Fibroblast of mammary gland (primary cell): ENCODE measurements around the gene ZFP1.
A peak's percentile ranks its signal among the peaks of the same experiment; 100 is the strongest.

Source experiments
- DNase-seq: peaks from one replicate; pipeline ENCODE4 v3.0.0-alpha.2; 2010; ENCODE audit warnings: low read depth
- H3K4me3 ChIP-seq: 2 replicates; pipeline ENCODE4 v1.5.1; 2011; ENCODE audit warnings: low read depth, mild to moderate bottlenecking, low read length, moderate library complexity; ENCODE audit not compliant: control insufficient read depth
- TF ChIP-seq, protein P1 (sequence below): conservative IDR thresholded peaks from 2 replicates; pipeline ENCODE4 v1.5.1; 2011; ENCODE audit warnings: low read depth, low read length, inconsistent platforms; ENCODE audit not compliant: control insufficient read depth, insufficient read depth

ZFP1 gene

DNA sequence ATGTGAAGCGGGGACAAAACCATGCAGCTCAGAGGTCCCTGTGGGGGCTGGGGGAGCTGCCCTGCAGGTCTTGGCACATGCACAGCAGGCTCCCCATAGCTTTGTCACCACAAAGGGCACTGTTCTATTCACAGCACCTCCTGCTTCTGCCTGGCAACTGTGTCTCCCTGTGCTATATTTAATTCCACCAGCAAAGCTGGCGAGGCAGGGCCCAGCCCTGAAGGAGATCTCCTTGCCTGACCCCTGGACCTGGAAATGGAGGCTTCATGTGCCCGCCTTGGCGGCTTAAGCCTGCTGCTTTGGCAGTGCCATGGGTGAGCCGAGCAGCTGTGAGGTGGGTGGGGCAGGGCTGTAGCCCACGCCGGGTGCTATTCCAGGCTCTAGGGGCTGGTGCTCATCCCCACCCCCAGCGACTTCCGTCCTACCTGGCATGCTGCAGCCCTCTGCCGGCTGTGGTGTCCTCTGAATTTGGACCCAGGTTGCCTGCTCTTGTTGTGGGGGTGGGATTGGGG is 38.5 kb upstream of the ZFP1 start:
- no peak for DNase-seq
- TF ChIP-seq, protein P1, sequence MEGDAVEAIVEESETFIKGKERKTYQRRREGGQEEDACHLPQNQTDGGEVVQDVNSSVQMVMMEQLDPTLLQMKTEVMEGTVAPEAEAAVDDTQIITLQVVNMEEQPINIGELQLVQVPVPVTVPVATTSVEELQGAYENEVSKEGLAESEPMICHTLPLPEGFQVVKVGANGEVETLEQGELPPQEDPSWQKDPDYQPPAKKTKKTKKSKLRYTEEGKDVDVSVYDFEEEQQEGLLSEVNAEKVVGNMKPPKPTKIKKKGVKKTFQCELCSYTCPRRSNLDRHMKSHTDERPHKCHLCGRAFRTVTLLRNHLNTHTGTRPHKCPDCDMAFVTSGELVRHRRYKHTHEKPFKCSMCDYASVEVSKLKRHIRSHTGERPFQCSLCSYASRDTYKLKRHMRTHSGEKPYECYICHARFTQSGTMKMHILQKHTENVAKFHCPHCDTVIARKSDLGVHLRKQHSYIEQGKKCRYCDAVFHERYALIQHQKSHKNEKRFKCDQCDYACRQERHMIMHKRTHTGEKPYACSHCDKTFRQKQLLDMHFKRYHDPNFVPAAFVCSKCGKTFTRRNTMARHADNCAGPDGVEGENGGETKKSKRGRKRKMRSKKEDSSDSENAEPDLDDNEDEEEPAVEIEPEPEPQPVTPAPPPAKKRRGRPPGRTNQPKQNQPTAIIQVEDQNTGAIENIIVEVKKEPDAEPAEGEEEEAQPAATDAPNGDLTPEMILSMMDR: no peak
- H3K4me3 ChIP-seq: no peak overlapping the region

DNA sequence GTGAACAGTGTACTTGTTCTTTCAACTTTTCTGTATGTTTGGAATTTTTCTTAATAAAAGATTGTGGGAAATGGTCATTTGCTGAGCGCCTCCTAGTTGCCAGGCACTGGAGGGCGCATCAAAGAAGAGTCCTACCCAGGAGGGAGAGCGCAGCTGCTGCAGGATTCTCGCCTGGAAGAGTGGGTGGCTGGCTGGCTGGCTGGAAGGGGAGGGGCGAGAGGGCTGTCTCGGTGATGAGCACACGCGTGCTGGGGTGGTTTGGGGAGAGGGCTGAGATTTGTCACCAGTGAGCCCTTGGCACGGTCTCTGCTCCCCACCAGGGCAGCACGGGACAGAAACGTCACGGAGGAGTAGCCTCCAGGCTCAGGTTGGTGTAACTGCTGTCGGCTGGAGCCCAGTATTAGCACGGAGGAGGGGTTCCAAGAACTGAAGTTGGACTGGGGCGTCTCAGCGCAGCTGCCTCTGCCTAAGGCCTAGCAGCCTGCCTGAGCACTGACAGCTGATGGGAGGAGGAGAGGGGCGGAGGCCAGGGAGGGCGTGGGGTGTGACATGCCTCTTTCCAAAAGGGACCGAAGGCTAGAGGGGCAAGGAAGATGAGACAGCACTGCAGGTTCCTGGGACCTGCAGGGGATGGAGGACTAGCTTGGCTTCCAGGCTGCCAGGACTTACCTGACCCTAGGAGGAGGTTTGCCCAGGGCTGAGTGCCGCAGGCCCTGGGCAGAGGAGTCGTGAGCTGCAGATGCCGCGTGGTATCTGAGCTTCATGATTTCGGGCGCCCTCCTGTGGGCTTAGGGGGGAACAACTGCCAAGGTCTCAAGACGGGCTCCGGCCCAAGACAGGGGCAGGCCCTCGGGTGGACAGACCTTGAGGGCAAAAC is 37.4 kb upstream of the ZFP1 start:
- TF ChIP-seq, protein P1: peak; percentile 90
- peak; percentile 89 for DNase-seq
- peak overlapping the region; percentile 25 for H3K4me3 ChIP-seq

DNA sequence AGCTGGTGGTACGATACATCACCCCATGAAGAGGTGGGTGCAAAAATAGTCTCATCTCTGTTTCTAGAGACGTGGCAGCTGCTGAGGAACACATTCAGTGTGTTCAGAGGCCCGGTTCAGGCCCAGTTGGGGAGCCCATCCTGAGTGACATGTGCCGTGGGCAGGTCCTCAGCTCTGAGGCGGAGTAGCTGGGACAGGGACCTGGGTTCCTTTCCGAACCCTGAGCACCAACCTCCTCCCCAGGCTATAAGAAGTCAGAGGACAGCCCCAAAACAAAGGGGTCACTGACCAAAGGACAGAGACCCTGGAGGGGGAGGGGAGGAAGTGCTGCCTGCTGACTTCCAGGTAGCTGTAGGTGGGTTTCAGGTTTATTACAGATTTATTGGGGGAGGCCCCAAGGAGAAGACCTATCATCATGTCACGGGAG is 36.8 kb upstream of the ZFP1 start:
- no peak overlapping the region for H3K4me3 ChIP-seq
- no peak for DNase-seq
- TF ChIP-seq, protein P1: no peak

DNA sequence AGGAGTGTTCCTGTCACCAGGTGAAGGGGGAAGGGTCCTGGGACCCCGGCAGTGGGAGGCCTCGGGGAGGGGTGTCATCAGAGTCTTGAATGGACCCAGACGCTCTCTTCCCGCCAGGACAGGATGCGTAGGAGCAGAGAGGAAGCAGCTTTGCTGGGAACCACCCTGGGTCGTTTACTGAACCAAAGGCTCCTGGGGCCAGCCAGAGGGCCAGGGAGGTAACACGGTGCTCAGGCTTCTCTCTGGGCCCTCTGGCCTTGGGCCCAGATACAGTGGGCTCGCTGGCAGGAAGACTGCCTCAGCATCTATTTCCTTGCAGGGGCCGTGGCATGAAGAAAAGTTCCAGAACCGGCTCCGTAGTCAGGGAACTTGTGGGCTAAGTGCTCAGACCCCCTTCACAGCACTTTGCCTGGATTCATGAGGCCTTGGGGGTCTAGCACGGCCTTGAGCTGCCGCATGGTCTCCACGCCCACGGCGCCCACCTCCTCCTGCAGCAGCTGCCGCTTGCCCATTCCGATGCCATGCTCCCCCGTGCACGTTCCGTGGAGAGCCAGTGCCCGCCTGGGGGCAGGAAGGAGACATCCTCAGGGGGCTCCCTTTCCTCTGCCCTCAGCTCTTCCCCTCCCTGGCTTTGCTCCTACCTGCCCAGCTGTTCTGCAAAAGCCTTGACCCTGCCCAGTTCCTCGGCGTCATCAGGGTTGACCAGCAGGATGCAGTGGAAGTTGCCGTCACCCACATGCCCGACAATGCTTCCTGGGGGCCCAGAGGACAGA is 36.2 kb upstream of the ZFP1 start:
- TF ChIP-seq, protein P1: no peak
- no peak overlapping the region for H3K4me3 ChIP-seq
- DNase-seq: no peak

DNA sequence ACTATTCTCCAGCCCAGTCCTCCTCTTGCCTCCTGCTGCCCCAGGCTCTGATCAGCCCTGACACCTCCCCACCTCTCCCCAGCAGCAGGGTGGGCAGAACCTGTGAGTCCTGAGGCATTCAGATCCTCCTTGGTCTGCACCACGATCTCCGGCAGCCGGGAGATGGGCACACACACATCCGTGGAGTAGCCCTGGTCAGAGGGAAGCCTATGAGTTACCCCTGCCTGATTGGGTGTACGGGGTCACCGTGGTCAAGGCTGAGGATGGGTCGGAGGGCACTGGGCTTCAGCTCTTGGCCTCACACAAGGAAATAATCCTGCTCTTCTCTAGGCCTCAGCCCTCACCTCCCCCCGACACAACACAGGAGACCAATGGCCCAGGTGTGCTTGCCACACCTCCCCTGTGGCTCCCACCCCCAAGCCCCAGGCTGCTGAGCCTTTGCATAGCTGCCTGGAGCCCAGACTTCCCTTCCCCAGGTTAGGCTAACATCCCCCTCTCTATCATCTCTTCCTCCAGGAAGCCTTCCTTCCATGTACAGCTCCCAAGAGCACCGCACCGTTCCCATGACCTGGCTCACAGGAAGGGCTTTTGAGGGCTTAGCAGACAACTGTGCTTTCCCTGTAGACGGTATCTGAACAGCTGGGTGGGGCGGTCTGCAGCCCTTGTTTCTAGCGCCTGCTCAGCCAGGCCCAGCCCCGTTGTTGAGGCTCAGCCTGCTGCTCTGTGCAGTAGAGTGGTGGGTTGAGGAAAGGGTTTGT is 35.4 kb upstream of the ZFP1 start:
- TF ChIP-seq, protein P1: no peak
- no peak for DNase-seq
- no peak overlapping the region for H3K4me3 ChIP-seq

DNA sequence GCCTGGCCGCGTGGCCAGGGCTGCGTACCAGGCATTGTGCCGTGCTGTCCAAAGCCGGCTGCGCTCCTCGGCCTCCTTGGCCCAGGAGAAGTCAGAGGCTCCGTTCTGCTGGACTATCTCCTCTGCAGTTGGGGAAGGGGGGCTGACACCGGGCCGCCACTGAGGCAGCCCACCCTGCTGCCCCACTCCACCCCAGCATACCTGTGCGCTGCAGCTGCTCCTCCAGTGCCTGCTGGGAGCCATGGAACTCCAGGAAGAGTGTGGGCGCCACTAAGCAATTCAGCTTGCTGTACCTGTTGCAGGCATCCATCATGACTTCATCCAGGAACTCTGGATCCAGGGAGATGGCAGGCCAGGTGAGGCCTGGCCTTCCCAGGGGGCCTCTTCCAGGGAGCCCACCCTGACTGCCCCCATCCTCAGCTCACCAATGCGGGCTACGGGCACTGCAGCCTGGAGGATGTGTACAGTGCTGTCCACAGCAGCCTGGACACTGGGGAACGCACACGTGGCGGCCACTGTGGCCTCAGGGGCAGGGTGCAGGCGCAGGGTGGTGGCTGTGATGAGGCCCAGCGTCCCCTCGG is 34.7 kb upstream of the ZFP1 start:
- TF ChIP-seq, protein P1: no peak
- no peak for DNase-seq

More for the DNA sequence above, 34.7 kb upstream of the ZFP1 start:
- H3K4me3 ChIP-seq: no peak overlapping the region
